Measurements from ENCODE around the gene IFITM5. TPM values are rescaled to one million over a fixed set of nuclear protein-coding genes. Genes with fewer than 3 reads are reported as not detected.

Gene IFITM5
- total and polyA plus RNA-seq, 9 of the 15 experiments (the other 6 are each of a cell fraction or from before 2014, with no cell fraction given) = 0.19 TPM; not detected in 8

DNA sequence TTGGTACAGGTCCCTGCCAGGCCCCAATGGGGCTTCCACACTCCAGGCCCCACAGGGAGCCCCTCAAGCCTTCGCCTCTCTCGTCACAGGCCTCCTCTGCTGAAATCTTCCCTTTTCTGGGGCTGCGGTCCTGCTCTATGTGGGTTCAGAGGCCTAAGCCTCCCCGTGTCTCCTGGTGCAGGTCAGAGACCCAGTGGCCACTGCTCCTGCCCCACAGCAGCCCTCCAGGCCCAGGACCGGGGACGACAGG is 27.2 kb upstream of the IFITM5 start (continued):
- TF ChIP-seq BHLHE40 (IDR thresholded peaks at IDR 0.05; ENCODE audit: low read length) (no peak), ZNF644 (tag; IDR thresholded peaks at IDR 0.05; ENCODE audit: low read depth) (no peak), SNRNP70 (optimal IDR thresholded peaks at IDR 0.05; ENCODE audit: low read depth, low read length) (no peak), ZNF263 (CRISPR knock-in tag; IDR thresholded peaks at IDR 0.05; ENCODE audit: borderline replicate concordance) (peak; percentile 92), SRSF3 (IDR thresholded peaks at IDR 0.05; ENCODE audit: insufficient read depth, low read length) (0 out of 2 replicates have a peak, but pooled peaks have one; percentile 35), MLLT1 (IDR thresholded peaks at IDR 0.05) (no peak), KDM5B (IDR thresholded peaks at IDR 0.05; ENCODE audit: insufficient replicate concordance, low read depth, low read length) (no peak), ZNF316 (IDR thresholded peaks at IDR 0.05) (no peak), KAT2B (IDR thresholded peaks at IDR 0.05; ENCODE audit: low read depth, low read length) (no peak), RB1 (IDR thresholded peaks at IDR 0.05; ENCODE audit: low read depth) (no peak), NFRKB (IDR thresholded peaks at IDR 0.05; ENCODE audit: low read depth) (peak; percentile 43; the same call in 1 of the 2 replicates), RUNX1 (IDR thresholded peaks at IDR 0.05; ENCODE audit: low read depth) (no peak), ZFX (CRISPR knock-in tag; IDR thresholded peaks at IDR 0.05) (peak; percentile 68; the same call in 1 of the 2 replicates), KLF1 (tag; IDR thresholded peaks at IDR 0.05) (no peak), TBP (optimal IDR thresholded peaks at IDR 0.05; ENCODE audit: low read depth, low read length) (peak; percentile 7), SP1 (CRISPR knock-in tag; IDR thresholded peaks at IDR 0.05) (no peak), RREB1 (CRISPR knock-in tag; IDR thresholded peaks at IDR 0.05) (0 out of 2 replicates have a peak, but pooled peaks have one; percentile 32), ZFP36 (IDR thresholded peaks at IDR 0.05; ENCODE audit: low read depth, low read length, partially characterized antibody) (no peak), ZNF184 (CRISPR knock-in tag; IDR thresholded peaks at IDR 0.05) (no peak), JUNB (CRISPR knock-in tag; conservative IDR thresholded peaks at IDR 0.05) (no peak)
- TF ChIP-seq, protein P1, sequence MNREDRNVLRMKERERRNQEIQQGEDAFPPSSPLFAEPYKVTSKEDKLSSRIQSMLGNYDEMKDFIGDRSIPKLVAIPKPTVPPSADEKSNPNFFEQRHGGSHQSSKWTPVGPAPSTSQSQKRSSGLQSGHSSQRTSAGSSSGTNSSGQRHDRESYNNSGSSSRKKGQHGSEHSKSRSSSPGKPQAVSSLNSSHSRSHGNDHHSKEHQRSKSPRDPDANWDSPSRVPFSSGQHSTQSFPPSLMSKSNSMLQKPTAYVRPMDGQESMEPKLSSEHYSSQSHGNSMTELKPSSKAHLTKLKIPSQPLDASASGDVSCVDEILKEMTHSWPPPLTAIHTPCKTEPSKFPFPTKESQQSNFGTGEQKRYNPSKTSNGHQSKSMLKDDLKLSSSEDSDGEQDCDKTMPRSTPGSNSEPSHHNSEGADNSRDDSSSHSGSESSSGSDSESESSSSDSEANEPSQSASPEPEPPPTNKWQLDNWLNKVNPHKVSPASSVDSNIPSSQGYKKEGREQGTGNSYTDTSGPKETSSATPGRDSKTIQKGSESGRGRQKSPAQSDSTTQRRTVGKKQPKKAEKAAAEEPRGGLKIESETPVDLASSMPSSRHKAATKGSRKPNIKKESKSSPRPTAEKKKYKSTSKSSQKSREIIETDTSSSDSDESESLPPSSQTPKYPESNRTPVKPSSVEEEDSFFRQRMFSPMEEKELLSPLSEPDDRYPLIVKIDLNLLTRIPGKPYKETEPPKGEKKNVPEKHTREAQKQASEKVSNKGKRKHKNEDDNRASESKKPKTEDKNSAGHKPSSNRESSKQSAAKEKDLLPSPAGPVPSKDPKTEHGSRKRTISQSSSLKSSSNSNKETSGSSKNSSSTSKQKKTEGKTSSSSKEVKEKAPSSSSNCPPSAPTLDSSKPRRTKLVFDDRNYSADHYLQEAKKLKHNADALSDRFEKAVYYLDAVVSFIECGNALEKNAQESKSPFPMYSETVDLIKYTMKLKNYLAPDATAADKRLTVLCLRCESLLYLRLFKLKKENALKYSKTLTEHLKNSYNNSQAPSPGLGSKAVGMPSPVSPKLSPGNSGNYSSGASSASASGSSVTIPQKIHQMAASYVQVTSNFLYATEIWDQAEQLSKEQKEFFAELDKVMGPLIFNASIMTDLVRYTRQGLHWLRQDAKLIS (CRISPR knock-in tag; IDR thresholded peaks at IDR 0.05) = no peak

All from K562 (cell line).